Activated CD4-positive, alpha-beta memory T cell treated with anti-CD3 and anti-CD28 coated beads for 36 hours (primary cell): ENCODE results near the gene GOLGA6L10. TPM values are rescaled to one million over a fixed set of nuclear protein-coding genes. Genes with fewer than 3 reads are reported as not detected.
"Not testable (repeated sequence)": the region's sequence is repeated elsewhere in the genome, so short reads cannot be mapped to it uniquely, and the experiment has no call there.

Experiments
- CTCF ChIA-PET: fragments of 350-600 bp; sonication (Branson Sonifier 250); formaldehyde crosslinking; loops from one replicate; lab custom pipeline; 2021; ENCODE audit warnings: antibody characterized with exemption, inconsistent platforms; lab: Charles Lee
- POLR2A ChIA-PET: fragments of 350-600 bp; sonication (Branson Sonifier 250); formaldehyde crosslinking; loops from one replicate; lab custom pipeline; 2021; ENCODE audit warnings: antibody characterized with exemption; lab: Charles Lee
- DNase-seq: peaks from one replicate; pipeline ENCODE4 v3.0.0-alpha.2; 2020
- H3K27ac Mint-ChIP-seq: one replicate; pipeline ENCODE4 v1.8.0; 2021; ENCODE audit warnings: mixed read lengths
- H3K27me3 Mint-ChIP-seq: one replicate; pipeline ENCODE4 v1.8.0; 2021; ENCODE audit warnings: mixed read lengths
- H3K36me3 Mint-ChIP-seq: one replicate; pipeline ENCODE4 v1.8.0; 2021; ENCODE audit warnings: mixed read lengths
- H3K4me1 Mint-ChIP-seq: one replicate; pipeline ENCODE4 v1.8.0; 2021; ENCODE audit warnings: low read depth, mixed read lengths
- H3K4me3 Mint-ChIP-seq: one replicate; pipeline ENCODE4 v1.8.0; 2021; ENCODE audit warnings: mild to moderate bottlenecking, mixed read lengths
- H3K9me3 Mint-ChIP-seq: one replicate; pipeline ENCODE4 v1.8.0; 2021; ENCODE audit warnings: mixed read lengths
- intact Hi-C: fragments of 100-400 bp; cut with micrococcal nuclease; formaldehyde crosslinking; loops from one replicate; pipeline ENCODE4 v1.15.1; 2023
- total RNA-seq, 2 experiments: library from RNA; stranded (reverse); gene quantifications; one replicate each; pipeline ENCODE4 v1.2.3, GENCODE V29; 2021

The GOLGA6L10 gene
- total RNA-seq, 2 experiments from 2014 or later, result 1.3 to 1.7 TPM

DNA sequence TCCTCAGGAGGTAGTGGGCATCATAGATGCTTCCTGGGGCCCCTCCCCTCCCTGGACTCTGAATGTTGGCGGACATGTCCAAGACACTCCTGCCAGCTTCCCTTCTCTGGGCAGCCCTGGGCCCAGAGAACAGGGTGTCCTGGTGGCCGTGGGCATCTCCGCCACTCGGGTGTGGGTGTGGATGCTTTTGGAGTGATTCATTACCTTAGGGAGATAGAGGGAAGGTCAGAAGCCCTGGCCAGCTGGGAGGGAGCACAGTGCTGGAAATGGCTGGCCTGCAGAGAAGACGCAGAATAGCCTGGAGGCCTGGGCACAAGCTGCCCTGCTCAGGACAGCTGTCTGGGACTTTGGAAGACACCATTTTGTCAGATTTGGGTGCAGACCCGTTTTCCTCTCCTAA lies 48.9 kb downstream of the GOLGA6L10 start:
- H3K4me3 Mint-ChIP-seq, H3K36me3 Mint-ChIP-seq, CTCF ChIA-PET, DNase-seq, H3K27me3 Mint-ChIP-seq, intact Hi-C loops, POLR2A ChIA-PET, H3K9me3 Mint-ChIP-seq, H3K27ac Mint-ChIP-seq: not testable (repeated sequence)
- H3K4me1 Mint-ChIP-seq, result peaks cover 17% of the 10 kb centered on the region

DNA sequence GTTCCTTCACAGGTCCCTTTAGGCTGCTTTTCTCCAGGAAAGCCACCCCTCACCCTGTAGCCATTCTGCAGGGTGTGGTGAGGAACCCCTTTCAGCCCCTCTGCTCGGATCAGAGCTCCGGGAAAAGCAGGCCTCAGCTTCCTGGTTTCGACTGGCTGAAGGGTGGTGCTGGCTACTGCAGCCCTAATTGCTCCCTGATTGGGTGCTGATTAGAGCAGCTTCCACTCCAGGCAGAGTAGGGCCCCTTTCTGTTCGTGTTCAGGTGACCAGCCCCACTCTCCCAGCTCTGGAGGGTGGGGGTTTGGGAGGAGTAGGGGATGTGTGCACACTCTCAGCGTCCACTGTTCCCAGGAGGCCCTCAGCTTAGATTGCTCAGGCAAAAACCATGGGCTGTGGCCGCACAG lies 49.8 kb downstream of the GOLGA6L10 start:
- H3K9me3 Mint-ChIP-seq, CTCF ChIA-PET, H3K27ac Mint-ChIP-seq, intact Hi-C loops, H3K4me3 Mint-ChIP-seq, H3K4me1 Mint-ChIP-seq, DNase-seq, H3K36me3 Mint-ChIP-seq, H3K27me3 Mint-ChIP-seq, POLR2A ChIA-PET: not testable (repeated sequence)

DNA sequence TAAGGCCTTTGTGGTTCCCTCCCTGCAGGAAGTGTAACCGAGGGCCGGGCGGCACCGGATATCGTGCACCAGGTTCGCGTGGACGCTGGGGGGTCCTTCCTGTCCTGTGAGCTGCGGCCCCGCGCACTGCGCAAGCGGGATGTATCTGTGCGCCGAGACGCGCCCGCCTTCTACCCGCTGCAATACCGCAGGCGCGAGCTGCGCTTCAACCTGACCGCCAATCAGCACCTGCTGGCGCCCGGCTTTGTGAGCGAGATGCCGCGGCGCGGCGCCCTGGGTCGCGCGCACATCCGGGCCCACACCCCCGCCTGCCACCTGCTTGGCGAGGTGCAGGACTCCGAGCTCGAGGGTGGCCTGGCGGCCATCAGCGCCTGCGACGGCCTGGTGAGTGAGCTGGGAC lies 50.8 kb downstream of the GOLGA6L10 start:
- POLR2A ChIA-PET, result interaction anchor here (0.7 kb wide), 1 partner anchor 36 kb away, joined by 3 read pairs; the partner anchor contains the start of genes EFL1 and SAXO2
- H3K27me3 Mint-ChIP-seq, result no peaks in the 10 kb centered on the region
- no peak overlapping the region for H3K27ac Mint-ChIP-seq
- no peaks in the 10 kb centered on the region for H3K36me3 Mint-ChIP-seq
- intact Hi-C loops, result no loop called here
- H3K9me3 Mint-ChIP-seq, result no peaks in the 10 kb centered on the region
- peak overlapping the region; percentile 35 for H3K4me3 Mint-ChIP-seq
- peak; percentile 76 for DNase-seq
- CTCF ChIA-PET, result interaction anchor here (1.5 kb wide), 1 partner anchor 18 kb away, joined by 3 read pairs; no protein-coding TSS in a partner anchor
- H3K4me1 Mint-ChIP-seq, result peaks cover 8% of the 10 kb centered on the region

DNA sequence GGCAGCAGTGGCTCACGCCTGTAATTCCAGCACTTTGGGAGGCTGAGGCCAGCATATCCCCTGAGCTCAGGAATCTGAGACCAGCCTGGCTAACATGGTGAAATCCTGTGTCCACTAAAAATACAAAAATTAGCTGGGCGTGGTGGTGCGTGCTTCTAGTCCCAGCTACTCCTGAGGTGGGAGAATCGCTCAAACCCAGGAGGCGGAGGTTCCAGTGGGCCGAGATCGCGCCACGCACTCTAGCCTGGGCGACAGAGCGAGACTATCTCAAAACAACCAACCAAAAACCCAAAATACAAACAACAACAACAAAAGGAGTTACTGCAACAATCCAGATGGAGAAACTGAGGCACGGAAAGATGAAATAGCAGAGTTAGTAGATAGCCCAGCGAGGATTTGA lies 51.2 kb downstream of the GOLGA6L10 start:
- no peak for DNase-seq
- ChIA-PET POLR2A (no interaction called here), CTCF (interaction anchor here (1.5 kb wide), 1 partner anchor 17 kb away, joined by 3 read pairs; no protein-coding TSS in a partner anchor)
- H3K9me3 Mint-ChIP-seq, result no peaks in the 10 kb centered on the region
- no peaks in the 10 kb centered on the region for H3K27me3 Mint-ChIP-seq
- H3K27ac Mint-ChIP-seq, result no peak overlapping the region
- intact Hi-C loops, result no loop called here
- H3K4me1 Mint-ChIP-seq, result peaks cover 8% of the 10 kb centered on the region
- H3K4me3 Mint-ChIP-seq, result no peak overlapping the region
- no peaks in the 10 kb centered on the region for H3K36me3 Mint-ChIP-seq

DNA sequence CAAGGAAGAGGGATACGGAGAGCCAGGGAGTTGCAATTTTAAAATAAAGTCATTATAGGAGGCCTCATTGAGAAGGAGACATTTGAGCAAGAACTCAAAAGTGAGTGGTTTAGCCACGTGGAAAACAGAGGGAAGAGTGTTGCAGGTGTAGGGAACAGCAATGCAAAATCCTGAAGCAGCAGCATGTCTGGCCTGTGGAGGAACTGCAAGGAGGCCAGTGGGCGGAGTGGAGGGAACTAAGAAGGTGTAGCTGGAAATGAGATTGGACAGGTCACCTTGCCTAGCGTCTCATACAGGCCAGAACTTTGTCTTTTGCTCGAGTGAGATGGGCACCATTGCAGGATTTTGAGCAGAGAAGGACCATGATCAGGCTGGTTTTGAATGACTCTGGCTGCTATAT lies 51.7 kb downstream of the GOLGA6L10 start:
- POLR2A ChIA-PET, result no interaction called here
- Mint-ChIP-seq H3K4me1 (peaks cover 11% of the 10 kb centered on the region), H3K27me3 (no peaks in the 10 kb centered on the region), H3K27ac (no peak overlapping the region), H3K4me3 (no peak overlapping the region), H3K9me3 (no peaks in the 10 kb centered on the region), H3K36me3 (no peaks in the 10 kb centered on the region)
- CTCF ChIA-PET, result interaction anchor here (1.5 kb wide), 1 partner anchor 17 kb away, joined by 3 read pairs; no protein-coding TSS in a partner anchor
- DNase-seq, result no peak
- intact Hi-C loops, result no loop called here

DNA sequence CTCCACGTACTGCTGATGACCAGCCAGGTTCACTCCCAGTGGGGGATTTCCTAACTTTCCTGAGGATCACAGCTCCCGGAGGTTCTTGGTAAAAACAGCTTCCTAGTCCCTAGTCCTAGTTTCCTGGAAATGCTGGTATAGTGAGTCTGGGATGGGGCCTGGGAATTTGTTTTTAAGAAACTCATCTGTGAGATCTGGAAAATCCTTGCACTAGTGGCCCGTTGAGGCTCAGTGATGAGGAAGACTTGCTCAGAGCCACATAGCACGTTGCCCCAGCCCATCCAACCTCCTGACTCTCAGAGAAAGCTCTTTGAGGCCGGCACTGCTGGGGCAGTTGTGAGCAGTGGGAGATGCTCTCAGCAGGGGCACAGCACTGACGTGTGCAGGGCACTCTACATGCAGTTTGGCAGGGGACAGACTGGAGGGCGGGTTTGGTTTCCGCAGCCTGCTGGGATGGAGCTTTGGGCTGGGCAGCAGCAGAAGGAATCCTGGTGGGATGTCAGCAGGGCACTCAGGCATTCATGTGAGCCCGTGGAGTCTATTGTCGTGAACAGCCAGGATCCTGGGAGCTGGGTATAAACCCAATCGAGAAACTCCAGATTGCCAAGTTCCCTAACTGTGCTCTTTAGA lies 55.1 kb downstream of the GOLGA6L10 start:
- no peaks in the 10 kb centered on the region for H3K36me3 Mint-ChIP-seq
- H3K4me1 Mint-ChIP-seq, result peaks cover 21% of the 10 kb centered on the region
- intact Hi-C loops, result no loop called here
- no peak overlapping the region for H3K4me3 Mint-ChIP-seq
- no peaks in the 10 kb centered on the region for H3K27me3 Mint-ChIP-seq
- ChIA-PET CTCF (no interaction called here), POLR2A (no interaction called here)
- H3K27ac Mint-ChIP-seq, result no peak overlapping the region
- H3K9me3 Mint-ChIP-seq, result peaks cover 9% of the 10 kb centered on the region
- no peak for DNase-seq

DNA sequence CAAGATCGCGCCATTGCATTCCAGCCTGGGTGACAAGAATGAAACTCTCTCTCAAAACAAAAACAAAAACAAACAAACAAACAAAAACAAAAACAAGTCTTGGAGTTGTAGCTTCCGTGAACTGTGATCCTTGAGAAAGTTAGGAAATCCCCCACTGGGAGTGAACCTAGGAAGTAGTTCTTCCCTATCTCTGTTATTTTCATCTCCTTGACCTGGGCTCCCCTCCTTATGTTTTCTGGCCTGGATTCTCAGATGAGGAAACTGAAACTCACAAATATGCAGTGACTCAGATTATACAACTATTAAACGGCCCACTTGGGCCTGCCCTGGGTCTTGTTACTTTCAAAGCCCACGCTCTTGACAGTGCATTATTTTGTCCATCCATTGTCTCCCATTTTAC lies 57.0 kb downstream of the GOLGA6L10 start:
- Mint-ChIP-seq H3K9me3 (peaks cover 20% of the 10 kb centered on the region), H3K4me1 (peaks cover 21% of the 10 kb centered on the region), H3K36me3 (peaks cover 10% of the 10 kb centered on the region), H3K27ac (no peak overlapping the region), H3K27me3 (no peaks in the 10 kb centered on the region), H3K4me3 (no peak overlapping the region)
- CTCF ChIA-PET, result no interaction called here
- DNase-seq, result no peak
- intact Hi-C loops, result no loop called here
- POLR2A ChIA-PET, result no interaction called here

Other genes with a start within 250 kb of the GOLGA6L10 start
- gene EFL1, start 86.7 kb downstream of the GOLGA6L10 start, total RNA-seq, result 10 to 100 TPM; 27.7 to 28.1 TPM
- under 1 TPM in 1 of 2 experiments, not detected in 1; 0.81 TPM for gene SAXO2, start 86.7 kb downstream of the GOLGA6L10 start, total RNA-seq
- 1 to 10 TPM; 1.8 to 1.9 TPM for gene GOLGA6L9, start 80.3 kb upstream of the GOLGA6L10 start, total RNA-seq
- gene RPS17, start 191.0 kb upstream of the GOLGA6L10 start, total RNA-seq, result 1,000 to 10,000 TPM; 2,581 to 2,594 TPM